HG03064 (cell line): ENCODE measurements around the gene TRMT10C.

Experiments
- ATAC-seq: cut with Tn5 transposase; IDR thresholded peaks from one replicate; pipeline ENCODE4 v1.9.1; 2021; ENCODE audit warnings: low read depth; ENCODE audit not compliant: unreplicated experiment

The TRMT10C gene

DNA sequence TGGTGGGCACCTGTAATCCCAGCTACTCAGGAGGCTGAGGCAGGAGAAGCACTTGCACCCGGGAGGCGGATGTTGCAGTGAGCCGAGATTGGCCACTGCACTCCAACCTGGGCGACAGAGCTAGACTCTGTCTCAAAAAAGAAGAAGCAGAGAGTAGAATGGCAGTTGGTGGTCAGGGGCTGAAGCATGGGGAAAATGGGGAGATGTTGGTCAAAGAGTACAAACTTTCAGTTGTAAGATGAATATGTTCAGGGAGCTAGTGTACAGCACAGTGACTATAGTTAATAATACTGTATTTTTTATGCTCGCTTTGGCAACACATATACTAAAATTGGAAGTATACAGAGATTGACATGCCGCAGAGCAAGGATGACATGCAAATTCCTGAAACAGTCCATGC, 53.9 kb downstream of the TRMT10C start:
- no peak for ATAC-seq
